ENCODE measurements around the gene KLK8. TPM values are rescaled to one million over a fixed set of nuclear protein-coding genes. Genes with fewer than 3 reads are reported as not detected.

Gene KLK8
- total RNA-seq, 1 experiment from 2014 or later: 4.4 TPM

- Mint-ChIP-seq H3K4me1 (peaks cover 39% of the 10 kb centered on the region), H3K27ac (no peak overlapping the region), H3K36me3 (no peaks in the 10 kb centered on the region), H3K27me3 (ENCODE audit: low read depth) (peaks cover 39% of the 10 kb centered on the region), H3K4me3 (no peak overlapping the region), H3K9me3 (peaks cover 7% of the 10 kb centered on the region)
- TF ChIP-seq STAT6 (CRISPR knock-in tag; conservative IDR thresholded peaks at IDR 0.05; ENCODE audit: low read depth) (no peak), ERG (CRISPR knock-in tag; IDR thresholded peaks at IDR 0.05) (no peak), MYBL2 (CRISPR knock-in tag; IDR thresholded peaks at IDR 0.05) (no peak), TEAD4 (CRISPR knock-in tag; IDR thresholded peaks at IDR 0.05) (no peak), JUN (CRISPR knock-in tag; IDR thresholded peaks at IDR 0.05) (no peak)
- CTCF ChIA-PET: interaction anchor here (0.7 to 1.2 kb wide), 6 partner anchors 21 to 255 kb away, joined by 3 to 4 read pairs (median 4); partner anchors contain the start of gene KLK8
- no peak for ATAC-seq
- POLR2A ChIA-PET: no interaction called here
- DNase-seq (ENCODE audit: low spot score): no peak
These were observed 21.2 kb downstream of the KLK8 start for GRCh38 chr19:50980208-50980607.

GRCh38 chr19:50979758-50980157, 21.6 kb downstream of the KLK8 start:
- Mint-ChIP-seq H3K27ac (no peak overlapping the region), H3K9me3 (peaks cover 4% of the 10 kb centered on the region), H3K27me3 (ENCODE audit: low read depth) (peaks cover 34% of the 10 kb centered on the region), H3K4me3 (no peak overlapping the region), H3K4me1 (peaks cover 39% of the 10 kb centered on the region), H3K36me3 (no peaks in the 10 kb centered on the region)
- ATAC-seq (no peak), DNase-seq (ENCODE audit: low spot score) (no peak)
- CTCF ChIA-PET: interaction anchor here (0.7 to 1.2 kb wide), 7 partner anchors 17 to 255 kb away, joined by 3 to 4 read pairs (median 3); partner anchors contain the start of gene KLK8
- TF ChIP-seq PREB (CRISPR knock-in tag; IDR thresholded peaks at IDR 0.05; ENCODE audit: borderline replicate concordance): no peak
- POLR2A ChIA-PET: no interaction called here

- Mint-ChIP-seq H3K36me3 (no peaks in the 10 kb centered on the region), H3K4me3 (no peak overlapping the region), H3K9me3 (peaks cover 4% of the 10 kb centered on the region), H3K27ac (no peak overlapping the region), H3K4me1 (peaks cover 45% of the 10 kb centered on the region), H3K27me3 (ENCODE audit: low read depth) (peaks cover 27% of the 10 kb centered on the region)
- CTCF ChIA-PET: interaction anchor here (0.7 kb wide), 2 partner anchors 16 to 116 kb away, joined by 3 read pairs; no protein-coding TSS in a partner anchor
- TF ChIP-seq TCF7 (CRISPR knock-in tag; IDR thresholded peaks at IDR 0.05; ENCODE audit: low read depth): no peak
- no peak for TF ChIP-seq CTCF (IDR thresholded peaks at IDR 0.05)
- no peak for TF ChIP-seq GTF2I (CRISPR knock-in tag; conservative IDR thresholded peaks at IDR 0.05)
- no peak for TF ChIP-seq HMGXB4 (CRISPR knock-in tag; IDR thresholded peaks at IDR 0.05)
- TF ChIP-seq ZNF232 (CRISPR knock-in tag; IDR thresholded peaks at IDR 0.05): no peak
- no peak for TF ChIP-seq ZNF532 (CRISPR knock-in tag; IDR thresholded peaks at IDR 0.05; ENCODE audit: borderline replicate concordance)
- TF ChIP-seq OVOL2 (CRISPR knock-in tag; IDR thresholded peaks at IDR 0.05; ENCODE audit: borderline replicate concordance): no peak
- TF ChIP-seq USF2 (CRISPR knock-in tag; IDR thresholded peaks at IDR 0.05): no peak
- TF ChIP-seq FOXK1 (CRISPR knock-in tag; IDR thresholded peaks at IDR 0.05): no peak
- no peak for DNase-seq (ENCODE audit: low spot score)
- POLR2A ChIA-PET: interaction anchor here (0.7 kb wide), 1 partner anchor 74 kb away, joined by 4 read pairs; no protein-coding TSS in a partner anchor
- ATAC-seq: no peak
These were observed 22.5 kb downstream of the KLK8 start for GRCh38 chr19:50978772-50979390.

All from WTC11 (cell line).